HepG2 (cell line): ENCODE measurements around the gene CRLF1. TPM values are rescaled to one million over a fixed set of nuclear protein-coding genes. Genes with fewer than 3 reads are reported as not detected.
A peak's percentile ranks its signal among the peaks of the same experiment; 100 is the strongest.

Experiments used
- ELF3 ChIP-seq: IDR thresholded peaks from 2 replicates; pipeline ENCODE4 v1.6.1; 2016; ENCODE audit warnings: missing genetic modification reagents, missing compliant biosample characterization
- HNF4G ChIP-seq, 2 experiments: sonication (generic) in 1 of 2; formaldehyde crosslinking in 1 of 2; IDR thresholded peaks; 2 replicates each; pipeline versions ENCODE4 v1.4.0 to v1.6.1; 2011 to 2020; ENCODE audit warnings: borderline replicate concordance in 2 of 2, low read depth in 2 of 2, mild to moderate bottlenecking in 2 of 2, low read length in 1 of 2, missing genetic modification reagents in 1 of 2, moderate library complexity in 1 of 2
- NFRKB ChIP-seq: fragments of 450-650 bp; IDR thresholded peaks from 2 replicates; pipeline ENCODE4 v1.6.1; 2017
- NPAS2 ChIP-seq: sonication (generic); formaldehyde crosslinking; IDR thresholded peaks from 2 replicates; pipeline ENCODE4 v1.8.0; 2022; ENCODE audit warnings: mild to moderate bottlenecking, missing genetic modification reagents, borderline replicate concordance
- RBM39 ChIP-seq: fragments of 200-400 bp; formaldehyde crosslinking; IDR thresholded peaks from one replicate; pipeline ENCODE4 v1.6.1; 2018; ENCODE audit warnings: antibody characterized with exemption, mild to moderate bottlenecking, low read depth, low read length; ENCODE audit not compliant: poor library complexity, severe bottlenecking
- TEAD2 ChIP-seq: sonication (generic); formaldehyde crosslinking; IDR thresholded peaks from 2 replicates; pipeline ENCODE4 v1.9.0; 2021; ENCODE audit warnings: missing genetic modification reagents
- TOE1 ChIP-seq: sonication (generic); formaldehyde crosslinking; IDR thresholded peaks from 2 replicates; pipeline ENCODE4 v1.4.0; 2020; ENCODE audit warnings: mild to moderate bottlenecking, missing genetic modification reagents
- ZNF3 ChIP-seq: IDR thresholded peaks from 2 replicates; pipeline ENCODE4 v1.7.0; 2017; ENCODE audit warnings: inconsistent platforms
- ZNF451 ChIP-seq: sonication (generic); formaldehyde crosslinking; IDR thresholded peaks from 2 replicates; pipeline ENCODE4 v1.5.0; 2020; ENCODE audit warnings: mild to moderate bottlenecking, missing genetic modification reagents
- ZNF496 ChIP-seq: sonication (generic); formaldehyde crosslinking; IDR thresholded peaks from 2 replicates; pipeline ENCODE4 v1.8.1; 2023; ENCODE audit warnings: mild to moderate bottlenecking, moderate library complexity, missing genetic modification reagents; ENCODE audit not compliant: insufficient replicate concordance
- ZNF552 ChIP-seq: sonication (generic); formaldehyde crosslinking; IDR thresholded peaks from 2 replicates; pipeline ENCODE4 v1.9.0; 2022; ENCODE audit warnings: missing genetic modification reagents, mild to moderate bottlenecking, borderline replicate concordance
- polyA plus RNA-seq, 8 experiments: library from polyadenylated mRNA; depleted of rRNA in 3 of 8; stranded (reverse) in 7 of 8; unstranded in 1 of 8; fragments of >200 nt; fragmentation: Illumina TruSeq in 4 of 8; extraction: Trizol in 4 of 8; gene quantifications; 2 replicates each; pipeline versions ENCODE4 v1.2.1 to v1.2.3, GENCODE V29; 2011 to 2016; ENCODE audit warnings: low read depth in 4 of 8, missing spikeins in 1 of 8, mixed read lengths in 1 of 8; ENCODE audit not compliant: insufficient read depth in 1 of 8
- total RNA-seq, 5 experiments: library from RNA; depleted of rRNA; stranded (reverse); fragments of >200 nt; fragmentation: Illumina TruSeq; extraction: Trizol; gene quantifications; 2 replicates each; pipeline ENCODE4 v1.2.3, GENCODE V29; 2016; ENCODE audit warnings: low read depth in 1 of 5
- TF ChIP-seq, protein P1 (sequence below): sonication (generic); formaldehyde crosslinking; IDR thresholded peaks from 2 replicates; pipeline ENCODE4 v1.9.0; 2022; ENCODE audit warnings: low read depth, missing genetic modification reagents
- TF ChIP-seq, protein P2 (sequence below): sonication (generic); formaldehyde crosslinking; IDR thresholded peaks from 2 replicates; pipeline ENCODE4 v1.8.1; 2023; ENCODE audit warnings: missing genetic modification reagents, inconsistent platforms, borderline replicate concordance
- TF ChIP-seq, protein P3 (sequence below): sonication (generic); formaldehyde crosslinking; IDR thresholded peaks from 2 replicates; pipeline ENCODE4 v1.4.0; 2020; ENCODE audit warnings: mild to moderate bottlenecking, missing genetic modification reagents
- TF ChIP-seq, protein P4 (sequence below): sonication (generic); formaldehyde crosslinking; IDR thresholded peaks from 2 replicates; pipeline ENCODE4 v1.4.0; 2020; ENCODE audit warnings: missing genetic modification reagents, borderline replicate concordance
- TF ChIP-seq, protein P5 (sequence below): sonication (generic); formaldehyde crosslinking; IDR thresholded peaks from 2 replicates; pipeline ENCODE4 v1.4.0; 2020; ENCODE audit warnings: missing genetic modification reagents
- TF ChIP-seq, protein P6 (sequence below): sonication (generic); formaldehyde crosslinking; IDR thresholded peaks from 2 replicates; pipeline ENCODE4 v1.5.0; 2020; ENCODE audit warnings: mild to moderate bottlenecking, missing genetic modification reagents
- TF ChIP-seq, protein P7 (sequence below): sonication (generic); formaldehyde crosslinking; IDR thresholded peaks from 2 replicates; pipeline ENCODE4 v1.8.0; 2023; ENCODE audit warnings: mild to moderate bottlenecking, missing genetic modification reagents

Gene CRLF1
- total and polyA plus RNA-seq, 2 of the 13 experiments (the other 11 are each of a cell fraction or from before 2014, with no cell fraction given), result 217 to 296 TPM

DNA sequence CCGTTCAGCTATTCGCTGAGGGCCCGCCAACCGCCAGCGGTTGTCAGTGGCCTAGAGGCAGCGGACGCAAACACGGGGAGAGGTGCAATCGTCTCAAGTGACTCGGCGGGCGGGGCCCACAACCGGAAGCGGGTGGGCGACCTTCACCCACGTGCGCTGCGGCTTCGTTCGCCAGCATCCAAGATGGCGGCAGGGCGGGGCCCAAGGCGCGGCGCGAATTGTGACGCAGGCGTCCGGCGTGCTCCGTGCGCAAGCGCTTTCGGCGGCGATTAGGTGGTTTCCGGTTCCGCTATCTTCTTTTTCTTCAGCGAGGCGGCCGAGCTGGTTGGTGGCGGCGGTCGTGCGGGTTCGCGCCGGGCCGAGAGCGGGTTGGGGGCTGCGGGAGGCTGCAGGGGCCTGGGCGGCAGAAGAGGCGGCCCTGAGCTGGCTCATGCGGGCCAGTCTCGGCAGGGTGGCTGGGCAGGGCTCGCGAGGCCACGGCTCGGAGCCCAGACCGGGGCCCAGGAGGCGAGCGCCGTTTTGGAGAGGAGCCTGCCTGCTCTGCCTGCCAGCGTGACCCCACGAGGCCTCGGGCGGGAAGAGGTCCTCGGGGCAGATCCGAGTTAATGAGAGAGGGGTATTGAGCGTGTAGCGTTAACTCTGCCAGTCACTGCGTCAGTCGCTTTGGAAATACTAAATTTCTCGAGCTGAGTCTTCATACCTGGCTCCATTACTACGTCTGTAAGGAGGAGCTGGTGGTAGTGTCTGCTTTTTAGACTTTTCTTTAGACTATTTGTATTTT is 34.8 kb downstream of the CRLF1 start, which contains the start of gene UBA52 (continued):
- no peak for TF ChIP-seq NPAS2 (CRISPR knock-in tag)
- TF ChIP-seq, protein P1, sequence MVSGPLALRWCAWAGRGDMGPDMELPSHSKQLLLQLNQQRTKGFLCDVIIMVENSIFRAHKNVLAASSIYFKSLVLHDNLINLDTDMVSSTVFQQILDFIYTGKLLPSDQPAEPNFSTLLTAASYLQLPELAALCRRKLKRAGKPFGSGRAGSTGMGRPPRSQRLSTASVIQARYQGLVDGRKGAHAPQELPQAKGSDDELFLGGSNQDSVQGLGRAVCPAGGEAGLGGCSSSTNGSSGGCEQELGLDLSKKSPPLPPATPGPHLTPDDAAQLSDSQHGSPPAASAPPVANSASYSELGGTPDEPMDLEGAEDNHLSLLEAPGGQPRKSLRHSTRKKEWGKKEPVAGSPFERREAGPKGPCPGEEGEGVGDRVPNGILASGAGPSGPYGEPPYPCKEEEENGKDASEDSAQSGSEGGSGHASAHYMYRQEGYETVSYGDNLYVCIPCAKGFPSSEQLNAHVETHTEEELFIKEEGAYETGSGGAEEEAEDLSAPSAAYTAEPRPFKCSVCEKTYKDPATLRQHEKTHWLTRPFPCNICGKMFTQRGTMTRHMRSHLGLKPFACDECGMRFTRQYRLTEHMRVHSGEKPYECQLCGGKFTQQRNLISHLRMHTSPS (CRISPR knock-in tag), result no peak
- no peak for TF ChIP-seq ZNF496 (CRISPR knock-in tag)
- TF ChIP-seq HNF4G (IDR thresholded peaks at IDR 0.05; ENCODE audit: borderline replicate concordance, low read depth, low read length), result no peak
- TF ChIP-seq HNF4G (CRISPR knock-in tag; IDR thresholded peaks at IDR 0.05; ENCODE audit: borderline replicate concordance, low read depth), result peak; percentile 63; the same call in 1 of the 2 replicates
- TF ChIP-seq NFRKB, result no peak
- TF ChIP-seq TEAD2 (CRISPR knock-in tag), result no peak
- 0 out of 2 replicates have a peak, but pooled peaks have one; percentile 27 for TF ChIP-seq ZNF3 (CRISPR knock-in tag)
- TF ChIP-seq RBM39, result peak; percentile 49
- TF ChIP-seq, protein P2, sequence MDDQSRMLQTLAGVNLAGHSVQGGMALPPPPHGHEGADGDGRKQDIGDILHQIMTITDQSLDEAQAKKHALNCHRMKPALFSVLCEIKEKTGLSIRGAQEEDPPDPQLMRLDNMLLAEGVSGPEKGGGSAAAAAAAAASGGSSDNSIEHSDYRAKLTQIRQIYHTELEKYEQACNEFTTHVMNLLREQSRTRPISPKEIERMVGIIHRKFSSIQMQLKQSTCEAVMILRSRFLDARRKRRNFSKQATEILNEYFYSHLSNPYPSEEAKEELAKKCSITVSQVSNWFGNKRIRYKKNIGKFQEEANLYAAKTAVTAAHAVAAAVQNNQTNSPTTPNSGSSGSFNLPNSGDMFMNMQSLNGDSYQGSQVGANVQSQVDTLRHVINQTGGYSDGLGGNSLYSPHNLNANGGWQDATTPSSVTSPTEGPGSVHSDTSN, result no peak
- TF ChIP-seq, protein P3, sequence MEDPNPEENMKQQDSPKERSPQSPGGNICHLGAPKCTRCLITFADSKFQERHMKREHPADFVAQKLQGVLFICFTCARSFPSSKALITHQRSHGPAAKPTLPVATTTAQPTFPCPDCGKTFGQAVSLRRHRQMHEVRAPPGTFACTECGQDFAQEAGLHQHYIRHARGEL, result no peak
- peak; percentile 78; the same call in 1 of the 2 replicates for TF ChIP-seq ZNF451 (CRISPR knock-in tag)
- TF ChIP-seq, protein P4, sequence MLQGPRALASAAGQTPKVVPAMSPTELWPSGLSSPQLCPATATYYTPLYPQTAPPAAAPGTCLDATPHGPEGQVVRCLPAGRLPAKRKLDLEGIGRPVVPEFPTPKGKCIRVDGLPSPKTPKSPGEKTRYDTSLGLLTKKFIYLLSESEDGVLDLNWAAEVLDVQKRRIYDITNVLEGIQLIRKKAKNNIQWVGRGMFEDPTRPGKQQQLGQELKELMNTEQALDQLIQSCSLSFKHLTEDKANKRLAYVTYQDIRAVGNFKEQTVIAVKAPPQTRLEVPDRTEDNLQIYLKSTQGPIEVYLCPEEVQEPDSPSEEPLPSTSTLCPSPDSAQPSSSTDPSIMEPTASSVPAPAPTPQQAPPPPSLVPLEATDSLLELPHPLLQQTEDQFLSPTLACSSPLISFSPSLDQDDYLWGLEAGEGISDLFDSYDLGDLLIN, result no peak
- peak; percentile 92 for TF ChIP-seq ELF3
- TF ChIP-seq, protein P5, sequence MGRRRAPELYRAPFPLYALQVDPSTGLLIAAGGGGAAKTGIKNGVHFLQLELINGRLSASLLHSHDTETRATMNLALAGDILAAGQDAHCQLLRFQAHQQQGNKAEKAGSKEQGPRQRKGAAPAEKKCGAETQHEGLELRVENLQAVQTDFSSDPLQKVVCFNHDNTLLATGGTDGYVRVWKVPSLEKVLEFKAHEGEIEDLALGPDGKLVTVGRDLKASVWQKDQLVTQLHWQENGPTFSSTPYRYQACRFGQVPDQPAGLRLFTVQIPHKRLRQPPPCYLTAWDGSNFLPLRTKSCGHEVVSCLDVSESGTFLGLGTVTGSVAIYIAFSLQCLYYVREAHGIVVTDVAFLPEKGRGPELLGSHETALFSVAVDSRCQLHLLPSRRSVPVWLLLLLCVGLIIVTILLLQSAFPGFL (CRISPR knock-in tag), result no peak
- TF ChIP-seq, protein P6, sequence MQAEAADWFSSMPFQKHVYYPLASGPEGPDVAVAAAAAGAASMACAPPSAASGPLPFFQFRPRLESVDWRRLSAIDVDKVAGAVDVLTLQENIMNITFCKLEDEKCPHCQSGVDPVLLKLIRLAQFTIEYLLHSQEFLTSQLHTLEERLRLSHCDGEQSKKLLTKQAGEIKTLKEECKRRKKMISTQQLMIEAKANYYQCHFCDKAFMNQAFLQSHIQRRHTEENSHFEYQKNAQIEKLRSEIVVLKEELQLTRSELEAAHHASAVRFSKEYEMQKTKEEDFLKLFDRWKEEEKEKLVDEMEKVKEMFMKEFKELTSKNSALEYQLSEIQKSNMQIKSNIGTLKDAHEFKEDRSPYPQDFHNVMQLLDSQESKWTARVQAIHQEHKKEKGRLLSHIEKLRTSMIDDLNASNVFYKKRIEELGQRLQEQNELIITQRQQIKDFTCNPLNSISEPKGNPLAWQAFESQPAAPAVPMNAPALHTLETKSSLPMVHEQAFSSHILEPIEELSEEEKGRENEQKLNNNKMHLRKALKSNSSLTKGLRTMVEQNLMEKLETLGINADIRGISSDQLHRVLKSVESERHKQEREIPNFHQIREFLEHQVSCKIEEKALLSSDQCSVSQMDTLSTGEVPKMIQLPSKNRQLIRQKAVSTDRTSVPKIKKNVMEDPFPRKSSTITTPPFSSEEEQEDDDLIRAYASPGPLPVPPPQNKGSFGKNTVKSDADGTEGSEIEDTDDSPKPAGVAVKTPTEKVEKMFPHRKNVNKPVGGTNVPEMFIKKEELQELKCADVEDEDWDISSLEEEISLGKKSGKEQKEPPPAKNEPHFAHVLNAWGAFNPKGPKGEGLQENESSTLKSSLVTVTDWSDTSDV (CRISPR knock-in tag), result no peak; the same call in 1 of the 2 replicates
- TF ChIP-seq, protein P7, sequence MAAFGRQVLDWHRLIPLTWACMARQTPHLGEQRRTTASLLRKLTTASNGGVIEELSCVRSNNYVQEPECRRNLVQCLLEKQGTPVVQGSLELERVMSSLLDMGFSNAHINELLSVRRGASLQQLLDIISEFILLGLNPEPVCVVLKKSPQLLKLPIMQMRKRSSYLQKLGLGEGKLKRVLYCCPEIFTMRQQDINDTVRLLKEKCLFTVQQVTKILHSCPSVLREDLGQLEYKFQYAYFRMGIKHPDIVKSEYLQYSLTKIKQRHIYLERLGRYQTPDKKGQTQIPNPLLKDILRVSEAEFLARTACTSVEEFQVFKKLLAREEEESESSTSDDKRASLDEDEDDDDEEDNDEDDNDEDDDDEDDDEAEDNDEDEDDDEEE (CRISPR knock-in tag), result no peak
- 0 out of 2 replicates have a peak, but pooled peaks have one; percentile 57 for TF ChIP-seq TOE1
- peak; percentile 78; the same call in 1 of the 2 replicates for TF ChIP-seq ZNF552 (CRISPR knock-in tag)
